OCI-LY3 (cell line): ENCODE results near the gene EXOSC10.

Experiments used
- H2AFZ ChIP-seq: fragments of 200-600, 300-600 bp; shearing (Covaris generic); 2 replicates; pipeline ENCODE4 v1.6.0; 2014; ENCODE audit warnings: antibody characterized with exemption, low read depth, low read length
- H3K27ac ChIP-seq: fragments of 200-600, 300-600 bp; sonication (generic); 2 replicates; pipeline ENCODE4 v1.5.1; 2014; ENCODE audit warnings: mild to moderate bottlenecking, low read length, moderate library complexity, mixed read lengths
- H3K27me3 ChIP-seq: fragments of 200-600, 300-600 bp; sonication (generic); 2 replicates; pipeline ENCODE4 v1.6.1; 2014; ENCODE audit warnings: low read depth, low read length, mixed read lengths
- H3K36me3 ChIP-seq: fragments of 200-600, 300-600 bp; sonication (generic); replicated peaks from 2 replicates; pipeline ENCODE3; 2014; ENCODE audit warnings: low read depth, low read length, mixed read lengths
- H3K4me1 ChIP-seq: fragments of 300-600, 200-600 bp; sonication (generic); 2 replicates; pipeline ENCODE4 v1.6.1; 2014; ENCODE audit warnings: low read length, mixed read lengths
- H3K4me2 ChIP-seq: fragments of 200-600, 300-600 bp; sonication (generic); 2 replicates; pipeline ENCODE4 v1.6.1; 2014; ENCODE audit warnings: low read length, mixed read lengths
- H3K4me3 ChIP-seq: fragments of 300-600, 200-600 bp; sonication (generic); 2 replicates; pipeline ENCODE4 v1.5.1; 2014; ENCODE audit warnings: antibody characterized with exemption, mild to moderate bottlenecking, low read length, moderate library complexity
- H3K79me2 ChIP-seq: fragments of 300-600, 200-600 bp; shearing (Covaris generic); 2 replicates; pipeline ENCODE4 v1.6.1; 2014; ENCODE audit warnings: mild to moderate bottlenecking, low read length, mixed read lengths
- H3K9ac ChIP-seq: fragments of 300-600, 200-600 bp; shearing (Covaris generic); 2 replicates; pipeline ENCODE4 v1.6.0; 2014; ENCODE audit warnings: mild to moderate bottlenecking, low read length, moderate library complexity
- H3K9me3 ChIP-seq: fragments of 200-600, 300-600 bp; shearing (Covaris generic); 2 replicates; pipeline ENCODE4 v1.6.1; 2014; ENCODE audit warnings: low read length, mixed read lengths; ENCODE audit not compliant: insufficient read depth
- H4K20me1 ChIP-seq: fragments of 200-600, 300-600 bp; sonication (generic); 2 replicates; pipeline ENCODE4 v1.6.1; 2016; ENCODE audit warnings: low read length, mixed read lengths; ENCODE audit not compliant: insufficient read depth
- CTCF ChIP-seq: fragments of 200-600, 300-600 bp; sonication (generic); IDR thresholded peaks from 2 replicates; pipeline ENCODE4 v1.5.1; 2014; ENCODE audit warnings: antibody characterized with exemption, low read length, low read depth
- EZH2phosphoT487 ChIP-seq: fragments of 200-600 bp; shearing (Covaris generic); IDR thresholded peaks from 2 replicates; pipeline ENCODE4 v1.6.1; 2018; ENCODE audit warnings: antibody characterized with exemption, mixed run types, low read depth

Gene EXOSC10

GRCh38 chr1:11026903-11027302, 72.8 kb downstream of the EXOSC10 start:
- peaks cover 7% of the 10 kb centered on the region; the same call in 1 of the 2 replicates for H4K20me1 ChIP-seq
- H3K4me2 ChIP-seq = no peak overlapping the region
- H3K9ac ChIP-seq = no peak overlapping the region
- H2AFZ ChIP-seq = no peak overlapping the region
- H3K36me3 ChIP-seq = peaks cover 27% of the 10 kb centered on the region
- no peak overlapping the region for H3K4me3 ChIP-seq
- no peak for TF ChIP-seq CTCF
- TF ChIP-seq EZH2phosphoT487 = no peak
- no peaks in the 10 kb centered on the region for H3K9me3 ChIP-seq
- no peaks in the 10 kb centered on the region for H3K79me2 ChIP-seq
- H3K4me1 ChIP-seq = peaks cover 13% of the 10 kb centered on the region
- no peaks in the 10 kb centered on the region for H3K27me3 ChIP-seq
- no peak overlapping the region for H3K27ac ChIP-seq

- TF ChIP-seq EZH2phosphoT487 (no peak), CTCF (no peak)
- Histone ChIP-seq H3K9me3 (no peaks in the 10 kb centered on the region), H3K4me3 (no peak overlapping the region), H3K79me2 (no peaks in the 10 kb centered on the region), H3K9ac (no peak overlapping the region), H3K4me2 (no peak overlapping the region), H3K27me3 (no peaks in the 10 kb centered on the region), H3K4me1 (peaks cover 13% of the 10 kb centered on the region), H2AFZ (no peak overlapping the region), H3K36me3 (peaks cover 30% of the 10 kb centered on the region), H4K20me1 (peaks cover 7% of the 10 kb centered on the region; the same call in 1 of the 2 replicates), H3K27ac (no peak overlapping the region)
Measured at GRCh38 chr1:11026052-11026451, 73.6 kb downstream of the EXOSC10 start.

- H3K27me3 ChIP-seq = no peaks in the 10 kb centered on the region
- TF ChIP-seq EZH2phosphoT487 (no peak), CTCF (no peak)
- H3K9ac ChIP-seq = no peak overlapping the region
- H3K4me1 ChIP-seq = peaks cover 13% of the 10 kb centered on the region
- no peak overlapping the region for H3K27ac ChIP-seq
- H3K36me3 ChIP-seq = peaks cover 30% of the 10 kb centered on the region
- no peak overlapping the region for H3K4me3 ChIP-seq
- no peaks in the 10 kb centered on the region for H3K9me3 ChIP-seq
- H4K20me1 ChIP-seq = peaks cover 7% of the 10 kb centered on the region; the same call in 1 of the 2 replicates
- no peak overlapping the region for H3K4me2 ChIP-seq
- no peaks in the 10 kb centered on the region for H3K79me2 ChIP-seq
- H2AFZ ChIP-seq = no peak overlapping the region
Measured at GRCh38 chr1:11025618-11026017, 74.1 kb downstream of the EXOSC10 start.

GRCh38 chr1:11024874-11025203, 74.8 kb downstream of the EXOSC10 start:
- peak overlapping the region; percentile 28; the same call in 1 of the 2 replicates for H3K27ac ChIP-seq
- H3K27me3 ChIP-seq = no peaks in the 10 kb centered on the region
- H2AFZ ChIP-seq = no peak overlapping the region
- no peaks in the 10 kb centered on the region for H3K9me3 ChIP-seq
- H3K4me3 ChIP-seq = no peak overlapping the region
- H4K20me1 ChIP-seq = peaks cover 7% of the 10 kb centered on the region; the same call in 1 of the 2 replicates
- H3K4me2 ChIP-seq = peak overlapping the region; percentile 26
- peaks cover 29% of the 10 kb centered on the region for H3K36me3 ChIP-seq
- peaks cover 13% of the 10 kb centered on the region for H3K4me1 ChIP-seq
- TF ChIP-seq CTCF = no peak
- TF ChIP-seq EZH2phosphoT487 = no peak
- H3K9ac ChIP-seq = no peak overlapping the region
- no peaks in the 10 kb centered on the region for H3K79me2 ChIP-seq
